Nephron (organoid): ENCODE measurements around the gene RUFY3.

Experiments
- H3K27ac Mint-ChIP-seq, 3 experiments: 2 replicates each; pipeline ENCODE4 v1.8.0; 2020; ENCODE audit warnings: mixed read lengths in 3 of 3, mild to moderate bottlenecking in 2 of 3, moderate library complexity in 1 of 3
- H3K27me3 Mint-ChIP-seq: 2 replicates; pipeline ENCODE4 v1.8.0; 2021; ENCODE audit warnings: low read depth, mild to moderate bottlenecking, moderate library complexity, mixed read lengths
- H3K36me3 Mint-ChIP-seq: 2 replicates; pipeline ENCODE4 v1.8.0; 2020; ENCODE audit warnings: low read depth, mixed read lengths
- H3K4me1 Mint-ChIP-seq: 2 replicates; pipeline ENCODE4 v1.8.0; 2020; ENCODE audit warnings: mixed read lengths
- H3K4me3 Mint-ChIP-seq, 3 experiments: 2 replicates each; pipeline ENCODE4 v1.8.0; 2020; ENCODE audit warnings: mild to moderate bottlenecking in 3 of 3, mixed read lengths in 3 of 3, moderate library complexity in 2 of 3
- H3K9me3 Mint-ChIP-seq: 2 replicates; pipeline ENCODE4 v1.8.0; 2020; ENCODE audit warnings: mixed read lengths
- TF ChIP-seq, protein P1 (sequence below), 3 experiments: fragments of 200-600 bp; sonication (generic); IDR thresholded peaks; one replicate each; pipeline ENCODE4 v1.5.0; 2021; ENCODE audit warnings: antibody characterized with exemption in 3 of 3; ENCODE audit not compliant: unreplicated experiment in 3 of 3

Gene RUFY3

DNA sequence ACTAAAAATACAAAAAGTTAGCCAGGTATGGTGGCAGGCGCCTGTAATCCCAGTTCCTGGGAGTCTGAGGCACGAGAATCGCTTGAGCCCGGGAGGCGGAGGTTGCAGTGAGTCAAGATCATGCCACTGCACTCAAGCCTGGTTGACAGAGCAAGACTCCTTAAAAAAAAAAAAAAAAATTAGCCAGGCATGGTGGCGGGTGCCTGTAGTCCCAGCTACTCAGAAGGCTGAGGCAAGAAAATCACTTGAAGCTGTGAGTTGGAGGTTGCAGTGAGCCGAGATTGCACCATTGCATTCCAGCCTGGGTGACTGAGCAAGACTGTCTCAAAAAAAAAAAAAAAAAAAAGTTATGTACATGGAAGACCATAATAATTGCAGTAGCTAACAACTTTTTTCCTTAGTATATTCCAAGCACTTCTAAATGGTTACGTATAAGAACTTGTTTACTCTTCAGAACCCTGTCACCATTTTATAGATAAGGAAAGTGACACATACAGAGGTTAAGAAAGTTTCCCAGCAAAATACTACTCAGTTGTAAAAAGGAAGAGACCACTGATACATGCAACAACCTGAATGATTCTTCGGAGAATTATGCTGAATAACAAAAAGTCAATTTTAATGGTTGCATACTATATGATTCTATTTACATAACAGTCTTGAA, 24.5 kb downstream of the RUFY3 start:
- H3K27ac Mint-ChIP-seq: no peak overlapping the region
- H3K36me3 Mint-ChIP-seq: peaks cover 9% of the 10 kb centered on the region
- H3K4me3 Mint-ChIP-seq: no peak overlapping the region
- H3K4me1 Mint-ChIP-seq: peaks cover 21% of the 10 kb centered on the region
- H3K9me3 Mint-ChIP-seq: no peaks in the 10 kb centered on the region
- H3K27me3 Mint-ChIP-seq: no peaks in the 10 kb centered on the region
- TF ChIP-seq, protein P1, sequence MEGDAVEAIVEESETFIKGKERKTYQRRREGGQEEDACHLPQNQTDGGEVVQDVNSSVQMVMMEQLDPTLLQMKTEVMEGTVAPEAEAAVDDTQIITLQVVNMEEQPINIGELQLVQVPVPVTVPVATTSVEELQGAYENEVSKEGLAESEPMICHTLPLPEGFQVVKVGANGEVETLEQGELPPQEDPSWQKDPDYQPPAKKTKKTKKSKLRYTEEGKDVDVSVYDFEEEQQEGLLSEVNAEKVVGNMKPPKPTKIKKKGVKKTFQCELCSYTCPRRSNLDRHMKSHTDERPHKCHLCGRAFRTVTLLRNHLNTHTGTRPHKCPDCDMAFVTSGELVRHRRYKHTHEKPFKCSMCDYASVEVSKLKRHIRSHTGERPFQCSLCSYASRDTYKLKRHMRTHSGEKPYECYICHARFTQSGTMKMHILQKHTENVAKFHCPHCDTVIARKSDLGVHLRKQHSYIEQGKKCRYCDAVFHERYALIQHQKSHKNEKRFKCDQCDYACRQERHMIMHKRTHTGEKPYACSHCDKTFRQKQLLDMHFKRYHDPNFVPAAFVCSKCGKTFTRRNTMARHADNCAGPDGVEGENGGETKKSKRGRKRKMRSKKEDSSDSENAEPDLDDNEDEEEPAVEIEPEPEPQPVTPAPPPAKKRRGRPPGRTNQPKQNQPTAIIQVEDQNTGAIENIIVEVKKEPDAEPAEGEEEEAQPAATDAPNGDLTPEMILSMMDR (IDR thresholded peaks at IDR 0.05; ENCODE audit: unreplicated experiment in 3 of 3): no peak

DNA sequence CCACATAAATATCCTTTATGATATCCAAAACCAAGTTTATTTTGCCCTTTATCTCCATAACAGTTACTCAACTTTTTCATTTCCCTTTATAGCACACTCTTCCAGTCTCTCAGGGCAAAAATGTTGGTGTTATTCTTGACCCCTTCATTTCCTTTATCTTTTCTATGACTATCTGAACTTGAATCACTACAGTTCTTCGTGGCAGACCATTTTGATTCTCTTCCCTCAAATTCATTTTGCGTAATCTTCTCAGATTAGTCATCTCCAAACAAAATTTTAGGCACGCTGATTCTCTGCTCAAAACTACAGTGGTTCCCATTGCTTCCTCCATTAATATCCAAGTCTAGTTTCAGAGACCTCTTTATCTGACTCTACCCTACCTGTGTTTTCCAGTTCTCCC, 26.1 kb downstream of the RUFY3 start:
- H3K9me3 Mint-ChIP-seq: no peaks in the 10 kb centered on the region

DNA sequence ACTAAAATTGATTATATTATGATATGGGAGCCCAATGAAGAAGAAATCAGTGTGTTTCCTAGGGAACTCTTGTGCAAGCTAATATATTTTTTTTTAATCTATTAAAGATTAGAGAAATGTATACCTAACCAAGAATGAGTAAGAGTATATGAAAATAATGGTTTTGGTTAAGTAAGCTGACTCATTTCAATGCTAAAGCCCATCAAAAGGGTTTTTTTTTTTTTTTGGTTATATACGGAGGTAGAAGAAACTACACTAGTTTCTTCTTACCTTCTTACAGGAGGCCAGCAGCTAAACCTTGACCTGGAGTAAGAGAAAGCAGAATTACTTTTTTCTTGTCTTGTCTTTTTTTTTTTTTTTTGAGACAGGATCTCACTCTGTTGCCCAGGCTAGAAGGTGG, 27.5 kb downstream of the RUFY3 start:
- H3K36me3 Mint-ChIP-seq: peaks cover 9% of the 10 kb centered on the region

More for the DNA sequence above, 26.1 kb downstream of the RUFY3 start:
- H3K27ac Mint-ChIP-seq: no peak overlapping the region
- TF ChIP-seq, protein P1 (IDR thresholded peaks at IDR 0.05; ENCODE audit: unreplicated experiment in 3 of 3): no peak
- H3K4me3 Mint-ChIP-seq: no peak overlapping the region
- peaks cover 9% of the 10 kb centered on the region for H3K36me3 Mint-ChIP-seq
- H3K4me1 Mint-ChIP-seq: peaks cover 15% of the 10 kb centered on the region
- H3K27me3 Mint-ChIP-seq: no peaks in the 10 kb centered on the region

GRCh38 chr4:70752236-70752635, 30.5 kb downstream of the RUFY3 start:
- no peak overlapping the region for H3K4me3 Mint-ChIP-seq
- TF ChIP-seq, protein P1 (IDR thresholded peaks at IDR 0.05; ENCODE audit: unreplicated experiment in 3 of 3): no peak
- no peaks in the 10 kb centered on the region for H3K9me3 Mint-ChIP-seq
- no peaks in the 10 kb centered on the region for H3K27me3 Mint-ChIP-seq
- peaks cover 18% of the 10 kb centered on the region for H3K36me3 Mint-ChIP-seq
- peaks cover 15% of the 10 kb centered on the region for H3K4me1 Mint-ChIP-seq
- no peak overlapping the region for H3K27ac Mint-ChIP-seq

More for the DNA sequence above, 27.5 kb downstream of the RUFY3 start:
- no peak overlapping the region for H3K4me3 Mint-ChIP-seq
- TF ChIP-seq, protein P1 (IDR thresholded peaks at IDR 0.05; ENCODE audit: unreplicated experiment in 3 of 3): no peak
- H3K9me3 Mint-ChIP-seq: no peaks in the 10 kb centered on the region
- H3K27ac Mint-ChIP-seq: no peak overlapping the region
- peaks cover 15% of the 10 kb centered on the region for H3K4me1 Mint-ChIP-seq
- no peaks in the 10 kb centered on the region for H3K27me3 Mint-ChIP-seq

DNA sequence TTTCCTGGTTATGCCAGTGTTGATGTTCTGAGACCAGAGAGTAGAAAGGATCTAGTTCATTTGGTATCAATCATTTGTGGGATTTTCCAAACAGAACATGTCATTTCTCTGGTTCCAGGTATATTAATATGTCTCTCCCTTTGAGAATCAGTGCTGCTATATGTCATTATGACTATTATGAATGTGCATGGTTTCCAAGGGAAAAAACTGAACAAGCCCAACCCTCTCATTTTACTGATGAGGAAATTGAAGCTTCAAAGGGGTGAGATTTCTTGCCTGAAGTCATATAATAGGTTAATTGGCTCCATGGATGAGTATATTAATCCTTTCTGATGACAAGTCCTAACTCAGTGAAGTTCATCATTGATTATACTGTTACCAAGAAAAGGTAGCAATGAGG, 31.9 kb downstream of the RUFY3 start:
- Mint-ChIP-seq H3K27me3 (no peaks in the 10 kb centered on the region), H3K9me3 (no peaks in the 10 kb centered on the region), H3K36me3 (peaks cover 8% of the 10 kb centered on the region), H3K4me3 (no peak overlapping the region), H3K4me1 (peaks cover 15% of the 10 kb centered on the region), H3K27ac (no peak overlapping the region)
- TF ChIP-seq, protein P1 (IDR thresholded peaks at IDR 0.05; ENCODE audit: unreplicated experiment in 3 of 3): no peak

GRCh38 chr4:70754470-70754869, 32.7 kb downstream of the RUFY3 start:
- no peaks in the 10 kb centered on the region for H3K9me3 Mint-ChIP-seq
- peaks cover 22% of the 10 kb centered on the region for H3K4me1 Mint-ChIP-seq
- TF ChIP-seq, protein P1 (IDR thresholded peaks at IDR 0.05; ENCODE audit: unreplicated experiment in 3 of 3): no peak
- no peaks in the 10 kb centered on the region for H3K27me3 Mint-ChIP-seq
- peaks cover 8% of the 10 kb centered on the region for H3K36me3 Mint-ChIP-seq
- no peak overlapping the region for H3K27ac Mint-ChIP-seq
- no peak overlapping the region for H3K4me3 Mint-ChIP-seq
